ENCODE data around the gene CDK5RAP3.

Gene CDK5RAP3

DNA sequence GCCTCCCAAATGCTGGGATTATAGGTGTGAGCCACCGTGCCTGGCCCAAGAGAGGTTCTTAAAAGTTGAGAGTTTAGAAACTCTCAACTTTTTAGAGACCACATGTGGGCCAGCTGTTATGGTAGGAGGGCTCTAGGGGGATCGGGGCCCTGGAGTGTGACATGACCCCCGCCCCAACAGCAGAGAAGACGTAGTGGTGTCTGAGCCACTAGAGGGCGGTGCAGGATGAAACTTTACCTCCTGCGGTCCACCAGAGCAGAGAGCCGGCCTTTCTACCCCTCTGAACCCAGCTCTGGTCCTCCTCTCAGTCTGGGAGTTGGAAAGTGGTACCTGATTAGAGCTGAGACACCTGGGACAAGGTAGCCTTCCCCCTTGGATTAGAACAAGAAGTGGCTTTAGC lies 7.4 kb downstream of the CDK5RAP3 start:
- TF ChIP-seq, protein P1, sequence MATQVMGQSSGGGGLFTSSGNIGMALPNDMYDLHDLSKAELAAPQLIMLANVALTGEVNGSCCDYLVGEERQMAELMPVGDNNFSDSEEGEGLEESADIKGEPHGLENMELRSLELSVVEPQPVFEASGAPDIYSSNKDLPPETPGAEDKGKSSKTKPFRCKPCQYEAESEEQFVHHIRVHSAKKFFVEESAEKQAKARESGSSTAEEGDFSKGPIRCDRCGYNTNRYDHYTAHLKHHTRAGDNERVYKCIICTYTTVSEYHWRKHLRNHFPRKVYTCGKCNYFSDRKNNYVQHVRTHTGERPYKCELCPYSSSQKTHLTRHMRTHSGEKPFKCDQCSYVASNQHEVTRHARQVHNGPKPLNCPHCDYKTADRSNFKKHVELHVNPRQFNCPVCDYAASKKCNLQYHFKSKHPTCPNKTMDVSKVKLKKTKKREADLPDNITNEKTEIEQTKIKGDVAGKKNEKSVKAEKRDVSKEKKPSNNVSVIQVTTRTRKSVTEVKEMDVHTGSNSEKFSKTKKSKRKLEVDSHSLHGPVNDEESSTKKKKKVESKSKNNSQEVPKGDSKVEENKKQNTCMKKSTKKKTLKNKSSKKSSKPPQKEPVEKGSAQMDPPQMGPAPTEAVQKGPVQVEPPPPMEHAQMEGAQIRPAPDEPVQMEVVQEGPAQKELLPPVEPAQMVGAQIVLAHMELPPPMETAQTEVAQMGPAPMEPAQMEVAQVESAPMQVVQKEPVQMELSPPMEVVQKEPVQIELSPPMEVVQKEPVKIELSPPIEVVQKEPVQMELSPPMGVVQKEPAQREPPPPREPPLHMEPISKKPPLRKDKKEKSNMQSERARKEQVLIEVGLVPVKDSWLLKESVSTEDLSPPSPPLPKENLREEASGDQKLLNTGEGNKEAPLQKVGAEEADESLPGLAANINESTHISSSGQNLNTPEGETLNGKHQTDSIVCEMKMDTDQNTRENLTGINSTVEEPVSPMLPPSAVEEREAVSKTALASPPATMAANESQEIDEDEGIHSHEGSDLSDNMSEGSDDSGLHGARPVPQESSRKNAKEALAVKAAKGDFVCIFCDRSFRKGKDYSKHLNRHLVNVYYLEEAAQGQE (IDR thresholded peaks at IDR 0.05; ENCODE audit: insufficient read depth in 1 of 2, low read depth in 2 of 2, low read length in 2 of 2): no peak
- TF ChIP-seq FOXP2 (optimal IDR thresholded peaks at IDR 0.05; ENCODE audit: borderline replicate concordance, extremely low read depth, extremely low read length, insufficient read depth) (no peak), POLR2AphosphoS5 (IDR thresholded peaks at IDR 0.05; ENCODE audit: low read depth, low read length) (no peak), SIN3A (IDR thresholded peaks at IDR 0.05; ENCODE audit: borderline replicate concordance, insufficient read depth, low read length) (no peak), TAF1 (IDR thresholded peaks at IDR 0.05; ENCODE audit: borderline replicate concordance, insufficient read depth, low read length) (no peak)

DNA sequence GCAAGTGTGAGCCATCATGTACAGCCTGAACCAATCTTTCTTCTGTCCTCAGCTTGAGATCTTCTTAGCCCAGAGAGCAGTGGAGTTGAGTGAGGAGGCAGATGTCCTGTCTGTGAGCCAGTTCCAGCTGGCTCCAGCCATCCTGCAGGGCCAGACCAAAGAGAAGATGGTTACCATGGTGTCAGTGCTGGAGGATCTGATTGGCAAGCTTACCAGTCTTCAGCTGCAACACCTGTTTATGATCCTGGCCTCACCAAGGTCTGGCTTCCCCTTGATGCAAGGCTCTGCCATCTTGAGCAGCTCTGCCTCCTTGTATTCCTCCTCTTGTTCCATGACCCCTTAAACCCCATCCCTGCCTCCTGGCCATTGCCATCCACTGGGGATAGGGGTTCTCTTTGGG lies 9.6 kb downstream of the CDK5RAP3 start:
- TF ChIP-seq POLR2AphosphoS5 (IDR thresholded peaks at IDR 0.05; ENCODE audit: low read depth, low read length): no peak
- no peak for TF ChIP-seq SIN3A (IDR thresholded peaks at IDR 0.05; ENCODE audit: borderline replicate concordance, insufficient read depth, low read length)
- TF ChIP-seq, protein P1 (IDR thresholded peaks at IDR 0.05; ENCODE audit: insufficient read depth in 1 of 2, low read depth in 2 of 2, low read length in 2 of 2): no peak
- TF ChIP-seq TAF1 (IDR thresholded peaks at IDR 0.05; ENCODE audit: borderline replicate concordance, insufficient read depth, low read length): no peak
- no peak for TF ChIP-seq FOXP2 (optimal IDR thresholded peaks at IDR 0.05; ENCODE audit: borderline replicate concordance, extremely low read depth, extremely low read length, insufficient read depth)

DNA sequence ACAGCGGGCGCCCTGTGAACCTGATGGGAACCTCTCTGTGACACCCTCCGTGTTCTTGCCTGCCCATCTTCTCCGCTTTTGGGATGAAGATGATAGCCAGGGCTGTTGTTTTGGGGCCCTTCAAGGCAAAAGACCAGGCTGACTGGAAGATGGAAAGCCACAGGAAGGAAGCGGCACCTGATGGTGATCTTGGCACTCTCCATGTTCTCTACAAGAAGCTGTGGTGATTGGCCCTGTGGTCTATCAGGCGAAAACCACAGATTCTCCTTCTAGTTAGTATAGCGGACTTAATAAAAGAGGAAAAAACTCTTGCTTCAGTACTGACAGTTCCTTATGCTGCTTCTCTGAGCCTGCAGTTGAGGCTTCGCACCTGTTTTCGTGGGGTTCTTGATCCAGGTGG lies 10.5 kb downstream of the CDK5RAP3 start:
- TF ChIP-seq POLR2AphosphoS5 (IDR thresholded peaks at IDR 0.05; ENCODE audit: low read depth, low read length): no peak
- TF ChIP-seq TAF1 (IDR thresholded peaks at IDR 0.05; ENCODE audit: borderline replicate concordance, insufficient read depth, low read length): no peak
- no peak for TF ChIP-seq SIN3A (IDR thresholded peaks at IDR 0.05; ENCODE audit: borderline replicate concordance, insufficient read depth, low read length)
- TF ChIP-seq, protein P1 (IDR thresholded peaks at IDR 0.05; ENCODE audit: insufficient read depth in 1 of 2, low read depth in 2 of 2, low read length in 2 of 2): no peak
- no peak for TF ChIP-seq FOXP2 (optimal IDR thresholded peaks at IDR 0.05; ENCODE audit: borderline replicate concordance, extremely low read depth, extremely low read length, insufficient read depth)

DNA sequence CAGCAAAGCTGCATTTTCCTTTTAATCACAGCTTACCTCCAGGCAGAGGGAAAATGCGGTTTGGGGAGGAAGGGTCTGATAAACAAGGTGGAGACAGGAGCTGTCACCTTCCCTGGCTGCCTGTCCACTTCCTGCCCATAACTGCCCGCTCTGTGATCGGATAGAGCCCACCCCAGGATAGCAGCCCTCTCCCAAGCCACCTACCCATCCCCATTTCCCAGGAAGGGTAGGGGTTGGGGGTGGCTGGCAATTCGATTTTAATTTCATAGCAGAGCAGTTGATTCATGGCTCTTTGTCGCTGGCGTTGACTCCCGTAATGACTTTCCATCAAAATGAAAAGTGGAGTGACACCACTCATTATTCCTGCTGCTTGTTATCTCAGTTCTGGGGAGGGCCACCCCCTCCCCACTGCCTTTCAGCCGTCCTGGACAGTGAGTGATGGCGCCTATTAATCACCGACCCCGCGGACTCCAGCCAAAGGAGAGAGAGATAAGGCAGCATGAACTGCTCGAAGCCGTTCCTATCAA lies 11.2 kb downstream of the CDK5RAP3 start:
- TF ChIP-seq, protein P1 (IDR thresholded peaks at IDR 0.05; ENCODE audit: insufficient read depth in 1 of 2, low read depth in 2 of 2, low read length in 2 of 2): no peak
- TF ChIP-seq TAF1 (IDR thresholded peaks at IDR 0.05; ENCODE audit: borderline replicate concordance, insufficient read depth, low read length) (no peak), POLR2AphosphoS5 (IDR thresholded peaks at IDR 0.05; ENCODE audit: low read depth, low read length) (no peak), SIN3A (IDR thresholded peaks at IDR 0.05; ENCODE audit: borderline replicate concordance, insufficient read depth, low read length) (no peak), FOXP2 (optimal IDR thresholded peaks at IDR 0.05; ENCODE audit: borderline replicate concordance, extremely low read depth, extremely low read length, insufficient read depth) (no peak)
